GM21526 (cell line): ENCODE results near the gene GMPR2.
"Not testable (repeated sequence)": the region's sequence is repeated elsewhere in the genome, so short reads cannot be mapped to it uniquely, and the experiment has no call there.

Source experiments
- ATAC-seq: cut with Tn5 transposase; IDR thresholded peaks from one replicate; pipeline ENCODE4 v1.9.1; 2021; ENCODE audit warnings: moderate library complexity; ENCODE audit not compliant: unreplicated experiment, low FRiP score

The GMPR2 gene

GRCh38 chr14:24226473-24226872 lies 6.3 kb upstream of the GMPR2 start:
- no peak for ATAC-seq

GRCh38 chr14:24228902-24229301 lies 3.8 kb upstream of the GMPR2 start:
- ATAC-seq: no peak

- ATAC-seq: peak; percentile 7
Observed at GRCh38 chr14:24231263-24232120, 1.2 kb upstream of the GMPR2 start.

- peak; percentile 56 for ATAC-seq
Observed at GRCh38 chr14:24232121-24232644, 546 bp upstream of the GMPR2 start, which contains the start of gene NEDD8. Gene NEDD8, minus strand, starts transcription at chr14:24232367. Its CDS starts 100 bp downstream, at chr14:24232267.

GRCh38 chr14:24233538-24233866 lies 773 bp downstream of the GMPR2 start:
- no peak for ATAC-seq

GRCh38 chr14:24234095-24235005 lies 1.6 kb downstream of the GMPR2 start:
- ATAC-seq: no peak

- no peak for ATAC-seq
Observed at GRCh38 chr14:24235804-24236688, 3.3 kb downstream of the GMPR2 start.

GRCh38 chr14:24236689-24237462 lies 4.1 kb downstream of the GMPR2 start:
- ATAC-seq: no peak

GRCh38 chr14:24237463-24237955 lies 4.8 kb downstream of the GMPR2 start:
- ATAC-seq: no peak

- ATAC-seq: no peak
Observed at GRCh38 chr14:24238123-24238522, 5.4 kb downstream of the GMPR2 start.

- ATAC-seq: no peak
Observed at GRCh38 chr14:24238527-24239037, 5.9 kb downstream of the GMPR2 start.

GRCh38 chr14:24240110-24240918 lies 7.6 kb downstream of the GMPR2 start:
- ATAC-seq: no peak

GRCh38 chr14:24241829-24242443 lies 9.2 kb downstream of the GMPR2 start:
- ATAC-seq: peak; percentile 68

- no peak for ATAC-seq
Observed at GRCh38 chr14:24243336-24243836, 10.7 kb downstream of the GMPR2 start.

GRCh38 chr14:24245350-24245749 lies 12.6 kb downstream of the GMPR2 start:
- ATAC-seq: not testable (repeated sequence)

GRCh38 chr14:24246765-24247212 lies 14.1 kb downstream of the GMPR2 start:
- no peak for ATAC-seq

- no peak for ATAC-seq
Observed at GRCh38 chr14:24247422-24247821, 14.7 kb downstream of the GMPR2 start.
